ENCODE measurements around the gene OSBPL9. TPM values are rescaled to one million over a fixed set of nuclear protein-coding genes. Genes with fewer than 3 reads are reported as not detected.

OSBPL9 gene
- total RNA-seq, 2 experiments from 2014 or later = 51.1 to 56.1 TPM

GRCh38 chr1:51666478-51666877, 49.6 kb downstream of the OSBPL9 start:
- Mint-ChIP-seq H3K4me1 (ENCODE audit: low read depth) (no peaks in the 10 kb centered on the region), H3K36me3 (ENCODE audit: low read depth) (no peaks in the 10 kb centered on the region), H3K9me3 (no peaks in the 10 kb centered on the region), H3K4me3 (no peak overlapping the region), H3K27ac (no peak overlapping the region), H3K27me3 (no peaks in the 10 kb centered on the region)
- no peak for ATAC-seq
- intact Hi-C loops (cut with micrococcal nuclease) = no loop called here
- POLR2A ChIA-PET = no interaction called here
- no peak for TF ChIP-seq CTCF (IDR thresholded peaks at IDR 0.05)
- no peak for DNase-seq
- CTCF ChIA-PET = no interaction called here

- ATAC-seq = no peak
- no peaks in the 10 kb centered on the region for H3K4me1 Mint-ChIP-seq (ENCODE audit: low read depth)
- H3K36me3 Mint-ChIP-seq (ENCODE audit: low read depth) = no peaks in the 10 kb centered on the region
- ChIA-PET POLR2A (interaction anchor here (0.6 kb wide), 1 partner anchor 89 kb away, joined by 3 read pairs; no protein-coding TSS in a partner anchor), CTCF (no interaction called here)
- no peak for DNase-seq
- no peak overlapping the region for H3K4me3 Mint-ChIP-seq
- no peak overlapping the region for H3K27ac Mint-ChIP-seq
- no peaks in the 10 kb centered on the region for H3K27me3 Mint-ChIP-seq
- no peaks in the 10 kb centered on the region for H3K9me3 Mint-ChIP-seq
- intact Hi-C loops (cut with micrococcal nuclease) = no loop called here
- TF ChIP-seq CTCF (IDR thresholded peaks at IDR 0.05) = no peak
Observed at GRCh38 chr1:51667561-51667960, 50.7 kb downstream of the OSBPL9 start.

GRCh38 chr1:51669272-51669671, 52.4 kb downstream of the OSBPL9 start:
- TF ChIP-seq CTCF (IDR thresholded peaks at IDR 0.05) = no peak
- ATAC-seq (no peak), DNase-seq (no peak)
- Mint-ChIP-seq H3K4me3 (no peak overlapping the region), H3K27me3 (no peaks in the 10 kb centered on the region), H3K36me3 (ENCODE audit: low read depth) (no peaks in the 10 kb centered on the region), H3K27ac (no peak overlapping the region), H3K4me1 (ENCODE audit: low read depth) (no peaks in the 10 kb centered on the region), H3K9me3 (no peaks in the 10 kb centered on the region)
- intact Hi-C loops (cut with micrococcal nuclease) = no loop called here
- ChIA-PET POLR2A (interaction anchor here (0.6 kb wide), 1 partner anchor 14 kb away, joined by 3 read pairs; no protein-coding TSS in a partner anchor), CTCF (no interaction called here)

GRCh38 chr1:51669816-51670215, 52.9 kb downstream of the OSBPL9 start:
- no peaks in the 10 kb centered on the region for H3K9me3 Mint-ChIP-seq
- no peak overlapping the region for H3K4me3 Mint-ChIP-seq
- DNase-seq = no peak
- H3K27me3 Mint-ChIP-seq = no peaks in the 10 kb centered on the region
- no peaks in the 10 kb centered on the region for H3K36me3 Mint-ChIP-seq (ENCODE audit: low read depth)
- ChIA-PET CTCF (no interaction called here), POLR2A (interaction anchor here (0.6 to 1.8 kb wide), 2 partner anchors 15 to 22 kb away, joined by 3 to 6 read pairs; no protein-coding TSS in a partner anchor)
- no peak for ATAC-seq
- H3K27ac Mint-ChIP-seq = no peak overlapping the region
- TF ChIP-seq CTCF (IDR thresholded peaks at IDR 0.05) = no peak
- intact Hi-C loops (cut with micrococcal nuclease) = no loop called here
- H3K4me1 Mint-ChIP-seq (ENCODE audit: low read depth) = no peaks in the 10 kb centered on the region

- DNase-seq (no peak), ATAC-seq (no peak)
- Mint-ChIP-seq H3K4me1 (ENCODE audit: low read depth) (no peaks in the 10 kb centered on the region), H3K4me3 (no peak overlapping the region), H3K27me3 (no peaks in the 10 kb centered on the region), H3K9me3 (no peaks in the 10 kb centered on the region), H3K36me3 (ENCODE audit: low read depth) (no peaks in the 10 kb centered on the region), H3K27ac (no peak overlapping the region)
- TF ChIP-seq CTCF (IDR thresholded peaks at IDR 0.05) = no peak
- POLR2A ChIA-PET = interaction anchor here (0.7 to 1.8 kb wide), 2 partner anchors 24 to 33 kb away, joined by 4 to 6 read pairs; no protein-coding TSS in a partner anchor
- intact Hi-C loops (cut with micrococcal nuclease) = no loop called here
- CTCF ChIA-PET = interaction anchor here (0.6 to 1.0 kb wide), 2 partner anchors 13 to 312 kb away, joined by 3 read pairs; no protein-coding TSS in a partner anchor
Observed at GRCh38 chr1:51671527-51672325, 54.8 kb downstream of the OSBPL9 start.

All from activated CD8-positive, alpha-beta T cell treated with anti-CD3 and anti-CD28 coated beads for 36 hours (primary cell).